Liver (tissue), 9 donors: ENCODE data around the gene BRME1. TPM values are rescaled to one million over a fixed set of nuclear protein-coding genes. Genes with fewer than 3 reads are reported as not detected.

Source experiments
- DNase-seq: peaks from one replicate; pipeline ENCODE4 v3.0.0-alpha.2; 2017; ENCODE audit warnings: low spot score
- H3K27ac ChIP-seq, 2 donors: one replicate each; pipeline ENCODE4 v1.7.0; 2013; ENCODE audit warnings: inconsistent platforms in 2 of 2, low read length in 2 of 2, control low read depth in 1 of 2, low read depth in 1 of 2, mild to moderate bottlenecking in 1 of 2
- H3K27me3 ChIP-seq, 4 donors: one replicate each; pipeline versions ENCODE4 v1.6.1 to v1.7.0; 2013; ENCODE audit warnings: low read length in 3 of 4, inconsistent platforms in 1 of 4, mild to moderate bottlenecking in 1 of 4, moderate library complexity in 1 of 4; ENCODE audit not compliant: control insufficient read depth in 4 of 4, insufficient read depth in 4 of 4
- H3K36me3 ChIP-seq, 4 donors: one replicate each; pipeline versions ENCODE4 v1.6.1 to v1.7.0; 2013; ENCODE audit warnings: low read length in 3 of 4, mild to moderate bottlenecking in 3 of 4, low read depth in 1 of 4, moderate library complexity in 1 of 4; ENCODE audit not compliant: control insufficient read depth in 4 of 4, insufficient read depth in 3 of 4
- H3K4me1 ChIP-seq, 4 donors: one replicate each; pipeline versions ENCODE4 v1.6.1 to v1.7.0; 2013; ENCODE audit warnings: low read length in 3 of 4, mild to moderate bottlenecking in 3 of 4, moderate library complexity in 1 of 4; ENCODE audit not compliant: control insufficient read depth in 4 of 4, insufficient read depth in 4 of 4
- H3K4me3 ChIP-seq, 3 donors: one replicate each; pipeline versions ENCODE4 v1.6.1 to v1.7.0; 2013; ENCODE audit warnings: low read length in 3 of 3, control low read depth in 1 of 3, low read depth in 1 of 3, mild to moderate bottlenecking in 1 of 3
- H3K9ac ChIP-seq, 2 donors: one replicate each; pipeline ENCODE4 v1.7.0; 2013; ENCODE audit warnings: low read length in 2 of 2, mild to moderate bottlenecking in 2 of 2, moderate library complexity in 2 of 2, control low read depth in 1 of 2, low read depth in 1 of 2
- H3K9me3 ChIP-seq, 4 donors: one replicate each; pipeline versions ENCODE4 v1.6.1 to v1.7.0; 2013; ENCODE audit warnings: low read length in 3 of 4; ENCODE audit not compliant: control insufficient read depth in 4 of 4
- CTCF ChIP-seq: fragments of 150-350 bp; IDR thresholded peaks from 2 replicates; pipeline ENCODE4 v1.5.1; 2017; ENCODE audit warnings: improper control_type of control experiment, low read depth, low read length; ENCODE audit not compliant: missing input control
- EGR1 ChIP-seq, 2 donors: IDR thresholded peaks; 2 replicates each; pipeline ENCODE4 v1.6.1; 2016 to 2018; ENCODE audit warnings: antibody characterized with exemption in 2 of 2, low read depth in 2 of 2
- FOXA1 ChIP-seq: IDR thresholded peaks from 2 replicates; pipeline ENCODE4 v1.6.1; 2016; ENCODE audit warnings: antibody characterized with exemption
- FOXA2 ChIP-seq: IDR thresholded peaks from 2 replicates; pipeline ENCODE4 v1.6.1; 2016; ENCODE audit warnings: antibody characterized with exemption
- GABPA ChIP-seq, 2 donors: IDR thresholded peaks in 1 of 2; conservative IDR thresholded peaks in 1 of 2; 2 replicates each; pipeline ENCODE4 v1.6.1; 2016; ENCODE audit warnings: antibody characterized with exemption in 2 of 2, mild to moderate bottlenecking in 1 of 2, moderate library complexity in 1 of 2
- HNF4A ChIP-seq, 2 donors: conservative IDR thresholded peaks; 2 replicates each; pipeline ENCODE4 v1.6.1; 2016; ENCODE audit warnings: antibody characterized with exemption in 2 of 2, mild to moderate bottlenecking in 2 of 2
- HNF4G ChIP-seq: IDR thresholded peaks from 2 replicates; pipeline ENCODE4 v1.6.1; 2016; ENCODE audit warnings: antibody characterized with exemption
- JUND ChIP-seq, 2 donors: IDR thresholded peaks; 2 replicates each; pipeline ENCODE4 v1.6.1; 2016; ENCODE audit warnings: antibody characterized with exemption in 2 of 2
- NR2F2 ChIP-seq: IDR thresholded peaks from 2 replicates; pipeline ENCODE4 v1.6.1; 2016; ENCODE audit warnings: antibody characterized with exemption
- RAD21 ChIP-seq, 2 donors: IDR thresholded peaks; 2 replicates each; pipeline ENCODE4 v1.6.1; 2016; ENCODE audit warnings: antibody characterized with exemption in 2 of 2, mild to moderate bottlenecking in 2 of 2
- REST ChIP-seq: IDR thresholded peaks from 2 replicates; pipeline ENCODE4 v1.6.1; 2016; ENCODE audit warnings: antibody characterized with exemption, mild to moderate bottlenecking
- RXRA ChIP-seq, 2 donors: IDR thresholded peaks; 2 replicates each; pipeline ENCODE4 v1.6.1; 2017 to 2018; ENCODE audit warnings: antibody characterized with exemption in 2 of 2, mild to moderate bottlenecking in 1 of 2
- SP1 ChIP-seq: IDR thresholded peaks from 2 replicates; pipeline ENCODE4 v1.6.1; 2018; ENCODE audit warnings: antibody characterized with exemption, mild to moderate bottlenecking
- TAF1 ChIP-seq: conservative IDR thresholded peaks from 2 replicates; pipeline ENCODE4 v1.6.1; 2016; ENCODE audit warnings: antibody characterized with exemption, mild to moderate bottlenecking
- YY1 ChIP-seq: IDR thresholded peaks from 2 replicates; pipeline ENCODE4 v1.6.1; 2016; ENCODE audit warnings: antibody characterized with exemption, mild to moderate bottlenecking
- ZBTB33 ChIP-seq: IDR thresholded peaks from 2 replicates; pipeline ENCODE4 v1.6.1; 2016; ENCODE audit warnings: antibody characterized with exemption
- WGBS: extraction: QIAGEN DNeasy Blood & Tissue Kit; methylation state at CpG from one replicate; pipeline ENCODE4 v1.1.7; 2013; 5-methylcytosine and 5-hydroxymethylcytosine counted together
- polyA plus RNA-seq, 2 donors: library from polyadenylated mRNA; stranded (reverse) in 1 of 2; unstranded in 1 of 2; fragments of 200-250 nt in 1 of 2; fragments of >200 nt in 1 of 2; fragmentation: Nextera tagmentation in 1 of 2; extraction: Ambion mirVana in 1 of 2; gene quantifications; one replicate each; pipeline versions ENCODE4 v1.2.1 to v1.2.3, GENCODE V29; 2013 to 2015
- total RNA-seq, 2 donors: library from RNA; depleted of rRNA; stranded (reverse); fragments of >200 nt; gene quantifications; one replicate each; pipeline ENCODE4 v1.2.3, GENCODE V29; 2014
- TF ChIP-seq, protein P1 (sequence below): IDR thresholded peaks from 2 replicates; pipeline ENCODE4 v1.6.1; 2016; ENCODE audit warnings: antibody characterized with exemption
- TF ChIP-seq, protein P2 (sequence below): IDR thresholded peaks from 2 replicates; pipeline ENCODE4 v1.6.1; 2016; ENCODE audit warnings: antibody characterized with exemption
- donor health status: healthy.
- donor health status: healthy.
- donor health status: healthy.
- donor health status: healthy.
- donor health status: healthy.

The BRME1 gene
- total and polyA plus RNA-seq, 4 donors, result 0.42 to 5.3 (median 0.48) TPM

- no peak overlapping the region for H3K4me3 ChIP-seq
- peak overlapping the region; percentile 83 to 88 for H3K27ac ChIP-seq
- TF ChIP-seq HNF4A (conservative IDR thresholded peaks at IDR 0.05), result no peak
- H3K9me3 ChIP-seq, result no peaks in the 10 kb centered on the region
- H3K27me3 ChIP-seq, result no peaks in the 10 kb centered on the region
- 67% methylated on average over 21 of the region's 21 CpGs for WGBS
- H3K4me1 ChIP-seq, result peaks cover 4 to 23% (median 9%) of the 10 kb centered on the region in 4 donors
- H3K36me3 ChIP-seq, result peaks cover 0 to 4% (median 0%) of the 10 kb centered on the region in 4 donors
- DNase-seq, result no peak
- H3K9ac ChIP-seq, result no peak overlapping the region
Measured at GRCh38 chr19:13835791-13836723, 69.9 kb downstream of the BRME1 start.

- WGBS, result 72% methylated on average over 14 of the region's 14 CpGs
- DNase-seq, result no peak
- H3K36me3 ChIP-seq, result peaks cover 0 to 5% (median 2%) of the 10 kb centered on the region in 4 donors
- H3K9me3 ChIP-seq, result no peaks in the 10 kb centered on the region
- H3K27me3 ChIP-seq, result no peaks in the 10 kb centered on the region
- peak overlapping the region; percentile 36 to 71 for H3K27ac ChIP-seq
- TF ChIP-seq SP1 (no peak), HNF4A (conservative IDR thresholded peaks at IDR 0.05) (no peak), REST (no peak), EGR1 (IDR thresholded peaks at IDR 0.05; ENCODE audit: low read depth in 2 of 2) (no peak), GABPA (IDR thresholded peaks at IDR 0.05 in 1 of 2, conservative IDR thresholded peaks at IDR 0.05 in 1 of 2) (no peak), CTCF (no peak), TAF1 (no peak), FOXA2 (no peak), ZBTB33 (no peak), NR2F2 (no peak), HNF4G (no peak), FOXA1 (no peak), YY1 (no peak), RAD21 (IDR thresholded peaks at IDR 0.05) (no peak), JUND (IDR thresholded peaks at IDR 0.05) (no peak), RXRA (IDR thresholded peaks at IDR 0.05) (no peak)
- TF ChIP-seq, protein P1, sequence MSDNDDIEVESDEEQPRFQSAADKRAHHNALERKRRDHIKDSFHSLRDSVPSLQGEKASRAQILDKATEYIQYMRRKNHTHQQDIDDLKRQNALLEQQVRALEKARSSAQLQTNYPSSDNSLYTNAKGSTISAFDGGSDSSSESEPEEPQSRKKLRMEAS, result no peak
- TF ChIP-seq, protein P2, sequence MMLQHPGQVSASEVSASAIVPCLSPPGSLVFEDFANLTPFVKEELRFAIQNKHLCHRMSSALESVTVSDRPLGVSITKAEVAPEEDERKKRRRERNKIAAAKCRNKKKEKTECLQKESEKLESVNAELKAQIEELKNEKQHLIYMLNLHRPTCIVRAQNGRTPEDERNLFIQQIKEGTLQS, result no peak
- peaks cover 4 to 23% (median 8%) of the 10 kb centered on the region in 4 donors for H3K4me1 ChIP-seq
- peak overlapping the region in 1 of 2 donors; percentile 42 for H3K9ac ChIP-seq
- no peak overlapping the region for H3K4me3 ChIP-seq
Measured at GRCh38 chr19:13834244-13835069, 71.5 kb downstream of the BRME1 start.
